Stimulated activated naive CD8-positive, alpha-beta T cell treated with anti-CD3 and anti-CD28 coated beads, Interleukin-15, amount 100 ng/mL, for 72 hours (primary cell): ENCODE measurements around the gene LY6G6F.

ENCODE experiments used
- ATAC-seq: fragments of 150-1000 bp; cut with Tn5 transposase; 2 replicates; pipeline ENCODE4 v1.10.0; 2021; ENCODE audit warnings: mild to moderate bottlenecking, moderate library complexity
- DNase-seq, 2 donors: peaks; one replicate each; pipeline ENCODE4 v3.0.0; 2021 to 2022
- H3K27ac Mint-ChIP-seq, 2 donors: one replicate each; pipeline ENCODE4 v1.8.0; 2022; ENCODE audit warnings: mild to moderate bottlenecking in 2 of 2, mixed read lengths in 2 of 2, moderate library complexity in 2 of 2
- H3K27me3 Mint-ChIP-seq: one replicate; pipeline ENCODE4 v1.8.0; 2022; ENCODE audit warnings: mixed read lengths
- H3K4me1 Mint-ChIP-seq: one replicate; pipeline ENCODE4 v1.8.0; 2022; ENCODE audit warnings: mild to moderate bottlenecking, mixed read lengths
- H3K4me3 Mint-ChIP-seq, 2 donors: one replicate each; pipeline ENCODE4 v1.8.0; 2022; ENCODE audit warnings: mild to moderate bottlenecking in 2 of 2, mixed read lengths in 2 of 2, moderate library complexity in 1 of 2
- H3K9me3 Mint-ChIP-seq, 2 donors: one replicate each; pipeline ENCODE4 v1.8.0; 2022; ENCODE audit warnings: mixed read lengths in 2 of 2

Gene LY6G6F

GRCh38 chr6:31758281-31758680 is 51.6 kb downstream of the LY6G6F start:
- no peak overlapping the region for H3K4me3 Mint-ChIP-seq

More at GRCh38 chr6:31758281-31758680, 51.6 kb downstream of the LY6G6F start:
- no peak for ATAC-seq
- Mint-ChIP-seq H3K27me3 (no peaks in the 10 kb centered on the region), H3K9me3 (no peaks in the 10 kb centered on the region), H3K4me1 (peaks cover 14% of the 10 kb centered on the region), H3K27ac (no peak overlapping the region)
- no peak for DNase-seq
